RPMI7951 (cell line): ENCODE measurements around the gene FICD. TPM values are rescaled to one million over a fixed set of nuclear protein-coding genes. Genes with fewer than 3 reads are reported as not detected.
"Not testable (repeated sequence)": the region's sequence is repeated elsewhere in the genome, so short reads cannot be mapped to it uniquely, and the experiment has no call there.

Source experiments
- DNase-seq: peaks from one replicate; pipeline ENCODE4 v3.0.0-alpha.2; 2012; ENCODE audit warnings: low read depth
- total RNA-seq: library from RNA; depleted of rRNA; stranded (reverse); fragments of >200 nt; shearing (Covaris generic); gene quantifications from 2 replicates; pipeline ENCODE4 v1.2.3, GENCODE V29; 2014; rRNA removed

FICD gene
- total RNA-seq: 3.5 and 3.6 TPM in 2 replicates

DNA sequence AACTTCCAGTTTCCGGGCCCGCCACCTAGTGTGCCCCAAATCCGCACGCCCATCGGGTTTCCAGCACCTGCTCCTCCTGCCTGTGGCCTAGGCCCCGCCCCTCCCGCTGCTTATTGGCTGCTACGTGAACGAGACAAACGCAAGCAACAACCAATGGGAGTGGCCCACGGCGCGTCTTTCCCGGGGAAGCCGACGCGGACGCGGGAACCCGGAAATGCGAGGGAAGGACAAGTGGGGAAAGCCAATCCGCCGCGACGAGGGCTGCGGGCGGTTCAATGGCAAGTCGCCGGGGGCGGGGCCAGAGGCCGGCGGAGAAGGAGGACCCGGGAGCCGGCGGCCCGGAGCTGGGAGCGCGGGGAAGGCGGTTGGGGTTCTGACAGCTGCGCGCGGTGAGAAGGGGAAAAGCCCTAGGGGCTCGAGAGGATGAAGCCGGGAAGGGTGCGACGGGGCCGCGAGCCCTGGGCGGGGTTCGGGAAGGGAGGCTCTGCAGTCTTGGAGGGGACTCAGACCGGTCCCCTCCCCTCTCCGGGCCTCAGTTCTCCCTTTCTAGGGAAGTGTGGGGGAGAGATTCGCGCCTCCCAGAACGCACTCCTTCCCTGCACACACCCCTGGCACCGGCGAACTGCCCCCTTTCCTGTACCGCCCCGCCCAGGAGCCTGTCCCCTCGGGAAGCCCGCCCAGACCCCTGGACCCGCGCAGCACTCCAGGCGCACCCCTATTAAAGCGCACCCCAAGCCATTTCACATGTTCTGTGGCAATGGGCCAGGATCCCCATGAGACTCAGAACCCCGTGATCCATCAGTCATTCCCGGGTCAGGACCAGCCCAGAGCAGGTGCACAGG is at the start of gene FICD:
Gene FICD (plus strand): TSS at position 305 of the 842 bp plus-strand sequence. CDS start 1,696 bp downstream, outside the sequence.
- peak; percentile 97 for DNase-seq

GRCh38 chr12:108465417-108465816 is 49.7 kb upstream of the FICD start:
- no peak for DNase-seq

GRCh38 chr12:108468196-108468968 is 46.7 kb upstream of the FICD start:
- DNase-seq: peak; percentile 41

GRCh38 chr12:108473400-108474055 is 41.5 kb upstream of the FICD start:
- no peak for DNase-seq

GRCh38 chr12:108475396-108475795 is 39.7 kb upstream of the FICD start:
- peak; percentile 76 for DNase-seq

- DNase-seq: peak; percentile 77
These were observed 37.8 kb upstream of the FICD start for GRCh38 chr12:108477055-108477880.

- DNase-seq: no peak
These were observed 37.2 kb upstream of the FICD start for GRCh38 chr12:108477881-108478259.

DNA sequence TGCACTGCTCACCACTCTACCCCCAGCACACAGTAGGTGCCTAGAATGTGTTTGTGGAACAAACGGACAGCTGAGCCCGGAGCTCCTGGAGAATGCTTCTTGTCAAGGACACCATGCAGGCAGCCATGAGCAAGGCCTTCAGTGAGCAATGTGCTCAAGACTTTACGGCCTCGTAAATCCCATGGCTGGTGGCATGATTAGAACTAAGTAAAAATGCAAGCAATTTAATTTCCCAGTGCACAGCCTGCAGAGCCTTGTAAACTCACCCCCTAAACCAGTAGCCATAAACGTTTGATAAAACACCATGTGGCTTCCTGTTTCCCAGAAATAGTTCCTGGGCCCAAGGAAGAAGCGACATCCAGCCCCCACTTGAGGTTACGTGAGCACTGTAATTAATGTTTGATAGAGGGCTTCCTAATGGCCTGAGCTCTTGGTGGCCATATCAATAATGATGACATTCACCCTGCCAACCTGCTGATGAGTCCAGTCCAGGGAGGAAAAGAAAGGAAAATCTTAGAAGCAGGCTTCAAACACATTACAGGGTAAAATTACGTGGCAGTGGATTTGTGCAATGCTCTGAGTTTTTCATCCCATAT is 36.4 kb upstream of the FICD start:
- no peak for DNase-seq

- peak; percentile 33 for DNase-seq
These were observed 35.6 kb upstream of the FICD start for GRCh38 chr12:108479364-108480070.

DNA sequence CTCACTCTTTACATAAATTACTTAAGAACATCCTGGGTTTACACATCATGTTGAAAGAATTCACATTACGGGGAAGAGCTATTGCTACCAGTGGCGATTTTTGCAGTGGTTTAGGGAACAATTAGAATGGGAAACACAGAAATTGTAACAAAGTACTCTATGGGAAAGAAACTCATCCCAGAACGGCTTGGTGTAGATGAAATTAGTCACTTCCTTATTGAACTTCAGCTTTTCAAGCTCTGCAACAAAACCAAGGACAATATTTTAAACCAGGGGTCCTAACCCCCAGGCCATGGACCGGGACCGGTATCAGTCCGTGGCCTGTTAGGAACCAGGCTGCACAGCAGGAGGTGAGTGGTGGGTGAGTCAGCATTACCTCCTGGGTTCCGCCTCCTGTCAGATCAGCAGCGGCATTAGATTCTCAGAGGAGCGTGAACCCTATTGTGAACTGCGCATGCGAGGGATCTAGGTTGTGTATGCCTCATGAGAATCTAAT is 32.3 kb upstream of the FICD start:
- peak; percentile 70 for DNase-seq

DNA sequence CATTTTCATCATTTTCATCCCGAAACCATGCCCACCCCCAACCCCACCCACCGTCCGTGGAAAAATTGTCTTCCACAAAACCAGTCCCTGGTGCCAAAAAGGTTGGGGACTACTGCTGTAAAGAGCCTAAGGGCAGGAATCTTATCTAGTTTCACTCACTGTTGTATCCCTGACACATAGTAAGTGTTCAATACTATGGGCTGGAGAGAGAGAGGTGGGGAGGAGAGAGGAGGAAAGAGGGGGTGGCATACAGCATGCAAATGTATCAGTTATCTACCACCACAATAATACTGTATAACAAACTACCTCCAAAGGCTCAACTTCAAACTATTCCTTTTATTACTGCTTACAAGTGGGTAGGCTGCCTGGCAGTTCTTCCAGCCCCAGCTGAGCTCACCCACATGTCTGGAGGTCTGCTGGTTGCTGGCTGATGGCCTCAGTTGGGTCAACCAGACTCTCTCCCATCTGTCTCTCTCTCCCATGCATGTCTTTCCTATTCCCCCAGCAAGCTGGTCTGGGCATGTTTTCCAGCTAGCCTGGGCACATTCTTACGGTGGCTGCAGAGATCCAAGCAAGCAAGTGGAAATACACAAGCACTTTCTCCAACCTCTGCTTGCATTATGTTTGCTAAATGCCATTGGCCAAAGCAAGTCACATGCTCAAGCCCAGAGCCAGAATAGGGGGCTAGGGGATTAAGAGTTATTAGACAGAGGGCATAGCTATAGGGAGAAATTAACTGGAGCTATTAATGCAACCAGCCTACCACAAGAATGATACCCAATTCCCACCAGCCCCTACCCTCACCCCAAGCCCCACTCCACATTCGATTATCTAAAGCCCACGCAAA is 31.6 kb upstream of the FICD start:
- DNase-seq: no peak

DNA sequence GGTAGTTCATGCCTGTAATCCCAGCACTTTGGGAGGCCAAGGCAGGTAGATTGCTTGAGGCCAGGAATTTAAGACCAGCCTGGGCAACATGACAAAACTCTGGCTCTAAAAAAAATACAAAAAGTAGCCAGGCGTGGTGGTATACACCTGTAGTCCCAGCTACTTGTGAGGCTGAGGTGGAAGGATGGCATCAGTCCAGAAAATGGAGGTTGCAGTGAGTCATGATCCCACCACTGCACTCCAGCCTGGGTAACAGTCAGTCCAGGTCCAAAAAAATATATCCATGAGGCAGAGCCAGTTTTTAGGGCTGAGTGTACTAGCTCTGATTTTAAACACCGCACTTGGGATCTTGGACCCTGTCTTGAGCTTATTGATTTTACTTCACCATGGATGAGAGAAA is 30.6 kb upstream of the FICD start:
- peak; percentile 30 for DNase-seq

GRCh38 chr12:108484845-108485244 is 30.2 kb upstream of the FICD start:
- no peak for DNase-seq

- not testable (repeated sequence) for DNase-seq
These were observed 29.7 kb upstream of the FICD start for GRCh38 chr12:108485371-108485770.

DNA sequence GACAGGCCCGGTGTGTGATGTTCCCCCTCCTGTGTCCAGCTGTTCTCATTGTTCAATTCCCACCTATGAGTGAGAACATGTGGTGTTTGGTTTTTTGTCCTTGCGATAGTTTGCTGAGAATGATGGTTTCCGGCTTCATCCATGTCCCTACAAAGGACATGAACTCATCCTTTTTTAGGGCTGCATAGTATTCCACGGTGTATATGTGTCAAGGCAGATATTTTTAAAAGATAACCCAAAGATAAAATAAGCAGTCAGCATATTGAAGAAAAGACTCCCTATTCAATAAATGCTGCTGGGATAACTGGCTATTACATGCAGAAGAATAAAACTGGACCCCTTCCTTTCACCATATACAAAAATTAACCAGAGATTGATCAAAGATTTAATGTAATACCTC is 28.0 kb upstream of the FICD start:
- DNase-seq: not testable (repeated sequence)

DNA sequence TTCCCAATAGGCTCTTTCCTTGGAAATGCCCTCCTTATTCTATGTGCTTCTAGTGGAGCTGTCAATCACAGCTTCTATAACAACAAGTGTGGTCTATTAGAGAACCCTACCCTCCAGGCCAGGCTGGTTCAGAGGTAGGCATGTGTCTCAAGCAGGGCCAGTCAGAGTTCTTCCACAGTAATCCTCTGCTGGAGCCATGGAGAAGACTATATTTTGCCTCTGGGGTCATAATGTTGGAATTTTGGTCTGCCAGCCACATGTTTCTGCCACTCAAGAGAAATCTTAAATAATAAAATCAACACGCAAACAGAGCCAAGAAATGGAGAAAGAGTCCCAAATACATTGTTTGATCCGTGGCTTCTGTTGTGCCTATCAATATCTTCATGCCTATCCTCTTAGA is 23.8 kb upstream of the FICD start:
- DNase-seq: no peak

- DNase-seq: peak; percentile 34
These were observed 20.0 kb upstream of the FICD start for GRCh38 chr12:108495054-108495453.

DNA sequence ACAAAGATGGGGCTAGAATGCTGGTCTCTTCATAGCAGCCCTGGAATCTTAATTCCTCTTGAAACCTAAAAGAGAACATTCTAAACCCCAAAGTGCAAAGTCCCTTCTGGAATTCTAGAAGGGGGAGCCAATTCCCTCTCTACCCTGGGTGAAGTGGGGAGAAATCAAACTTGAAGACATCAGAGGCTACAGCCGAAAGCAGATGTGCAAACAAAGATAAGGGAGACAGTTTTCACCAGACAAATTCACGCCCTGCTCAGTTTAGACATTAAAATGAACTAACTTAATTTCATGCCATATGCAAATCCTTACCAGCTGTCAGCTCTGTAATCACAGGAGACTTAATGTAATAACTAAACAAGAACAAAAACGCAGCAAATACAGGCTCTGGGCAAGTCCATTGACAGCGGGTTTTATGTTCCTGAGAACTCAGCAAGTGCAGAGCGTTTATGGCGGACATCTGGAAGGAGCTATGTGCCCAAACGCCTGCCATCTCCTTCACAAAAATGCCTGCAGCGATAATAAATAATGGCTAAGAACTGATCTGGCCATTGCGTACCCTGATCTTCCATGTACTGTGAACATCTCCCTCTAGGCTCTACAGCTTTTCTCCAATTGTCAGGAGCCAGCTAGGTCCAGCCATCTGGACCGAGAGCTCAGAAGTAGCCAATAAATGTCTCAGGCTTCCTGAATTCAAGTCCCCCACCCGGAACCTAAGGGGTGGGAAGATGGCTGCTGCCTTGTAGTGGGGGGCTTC is 19.1 kb upstream of the FICD start:
- peak; percentile 21 for DNase-seq
